ENCODE measurements around the gene SYT1. TPM values are rescaled to one million over a fixed set of nuclear protein-coding genes. Genes with fewer than 3 reads are reported as not detected.

The SYT1 gene
- total RNA-seq, 1 experiment from 2014 or later: 1.3 TPM

DNA sequence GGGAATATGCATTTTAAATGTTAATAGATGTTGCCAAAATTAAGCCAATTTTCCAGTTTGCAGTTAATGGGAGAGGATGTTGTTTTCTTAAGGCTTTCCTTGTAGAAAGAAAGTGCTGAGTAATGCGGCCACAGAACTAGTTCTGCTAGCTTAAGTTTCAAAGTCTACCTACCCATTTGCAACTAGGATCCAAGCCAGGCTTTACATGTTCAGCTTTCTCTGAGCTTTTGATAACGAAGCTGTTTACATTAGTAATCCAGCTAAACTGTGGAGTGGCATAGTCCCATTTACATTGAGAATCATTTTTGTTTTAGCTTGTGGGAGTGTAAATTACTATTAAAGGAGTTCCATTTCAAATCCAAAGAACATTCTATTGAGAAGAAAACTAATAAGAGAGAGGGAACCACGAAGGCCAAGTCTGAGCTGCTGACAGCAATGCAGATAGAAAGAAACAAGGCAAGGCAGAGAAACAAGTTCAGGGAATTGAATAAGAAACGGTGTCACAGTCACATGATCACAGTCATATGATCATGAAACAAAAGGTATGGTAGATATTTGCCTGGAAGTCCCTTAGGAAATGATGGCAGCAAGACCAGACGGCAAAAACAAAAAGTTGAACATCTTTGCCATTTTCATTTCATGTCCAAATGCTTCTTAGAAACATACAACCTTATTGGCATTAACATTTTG is 551.3 kb downstream of the SYT1 start:
- intact Hi-C loops (cut with micrococcal nuclease; ENCODE audit: unreplicated experiment): loop anchor here (2.0 kb wide), 1 partner anchor 271 kb away; no protein-coding TSS in a partner anchor
- H3K4me1 Mint-ChIP-seq (ENCODE audit: low read depth, unreplicated experiment): peaks cover 68% of the 10 kb centered on the region
- TF ChIP-seq, protein P1, sequence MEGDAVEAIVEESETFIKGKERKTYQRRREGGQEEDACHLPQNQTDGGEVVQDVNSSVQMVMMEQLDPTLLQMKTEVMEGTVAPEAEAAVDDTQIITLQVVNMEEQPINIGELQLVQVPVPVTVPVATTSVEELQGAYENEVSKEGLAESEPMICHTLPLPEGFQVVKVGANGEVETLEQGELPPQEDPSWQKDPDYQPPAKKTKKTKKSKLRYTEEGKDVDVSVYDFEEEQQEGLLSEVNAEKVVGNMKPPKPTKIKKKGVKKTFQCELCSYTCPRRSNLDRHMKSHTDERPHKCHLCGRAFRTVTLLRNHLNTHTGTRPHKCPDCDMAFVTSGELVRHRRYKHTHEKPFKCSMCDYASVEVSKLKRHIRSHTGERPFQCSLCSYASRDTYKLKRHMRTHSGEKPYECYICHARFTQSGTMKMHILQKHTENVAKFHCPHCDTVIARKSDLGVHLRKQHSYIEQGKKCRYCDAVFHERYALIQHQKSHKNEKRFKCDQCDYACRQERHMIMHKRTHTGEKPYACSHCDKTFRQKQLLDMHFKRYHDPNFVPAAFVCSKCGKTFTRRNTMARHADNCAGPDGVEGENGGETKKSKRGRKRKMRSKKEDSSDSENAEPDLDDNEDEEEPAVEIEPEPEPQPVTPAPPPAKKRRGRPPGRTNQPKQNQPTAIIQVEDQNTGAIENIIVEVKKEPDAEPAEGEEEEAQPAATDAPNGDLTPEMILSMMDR (IDR thresholded peaks at IDR 0.05; ENCODE audit: unreplicated experiment): no peak
- H3K27ac Mint-ChIP-seq (ENCODE audit: unreplicated experiment): peak overlapping the region; percentile 93
- H3K9me3 Mint-ChIP-seq (ENCODE audit: low read depth, unreplicated experiment): no peaks in the 10 kb centered on the region
- peak overlapping the region; percentile 55 for H3K4me3 Mint-ChIP-seq (ENCODE audit: low read depth, unreplicated experiment)
- CTCF ChIA-PET: interaction anchor here (1.0 to 1.9 kb wide), 3 partner anchors 115 to 321 kb away, joined by 3 to 6 read pairs (median 5); no protein-coding TSS in a partner anchor
- no TSS peak for BruUV-seq (replicated peaks)
- peak; percentile 48 for DNase-seq
- no peaks in the 10 kb centered on the region for H3K27me3 Mint-ChIP-seq (ENCODE audit: unreplicated experiment)
- peaks cover 12% of the 10 kb centered on the region for H3K36me3 Mint-ChIP-seq (ENCODE audit: insufficient read depth, unreplicated experiment)

DNA sequence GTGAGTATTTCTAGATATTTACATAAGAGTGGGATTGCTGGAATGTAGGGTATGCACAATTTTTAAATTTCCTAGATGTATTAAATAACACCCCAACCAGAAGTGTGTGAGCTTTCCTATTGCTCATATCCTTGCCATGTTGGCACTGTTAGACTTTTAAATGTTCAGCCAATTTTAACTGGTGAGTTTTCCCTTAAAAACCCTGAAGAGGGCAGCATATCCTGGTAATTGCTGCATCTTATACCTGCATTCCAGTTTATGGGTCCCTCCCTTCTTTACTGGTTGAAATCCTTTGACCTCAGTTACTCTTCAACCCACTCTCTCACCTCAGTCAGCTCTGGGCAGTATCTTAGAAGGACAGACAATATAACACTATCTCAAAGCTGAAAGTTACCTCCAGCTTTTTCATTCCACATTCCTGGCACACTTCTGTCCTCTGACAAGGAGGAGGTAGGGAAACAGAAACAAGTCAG is 555.6 kb downstream of the SYT1 start:
- Mint-ChIP-seq H3K27me3 (ENCODE audit: unreplicated experiment) (no peaks in the 10 kb centered on the region), H3K4me1 (ENCODE audit: low read depth, unreplicated experiment) (peaks cover 94% of the 10 kb centered on the region), H3K36me3 (ENCODE audit: insufficient read depth, unreplicated experiment) (peaks cover 22% of the 10 kb centered on the region), H3K27ac (ENCODE audit: unreplicated experiment) (peak overlapping the region; percentile 76), H3K4me3 (ENCODE audit: low read depth, unreplicated experiment) (no peak overlapping the region), H3K9me3 (ENCODE audit: low read depth, unreplicated experiment) (no peaks in the 10 kb centered on the region)
- intact Hi-C loops (cut with micrococcal nuclease; ENCODE audit: unreplicated experiment): loop anchor here (1.0 to 5.0 kb wide), 5 partner anchors 29 to 512 kb away; no protein-coding TSS in a partner anchor
- DNase-seq: peak; percentile 52
- no TSS peak for BruUV-seq (replicated peaks)
- TF ChIP-seq, protein P1 (IDR thresholded peaks at IDR 0.05; ENCODE audit: unreplicated experiment): peak; percentile 31
- CTCF ChIA-PET: interaction anchor here (0.6 to 1.6 kb wide), 11 partner anchors 12 to 318 kb away, joined by 3 to 19 read pairs (median 5); partner anchors contain the start of gene PAWR

DNA sequence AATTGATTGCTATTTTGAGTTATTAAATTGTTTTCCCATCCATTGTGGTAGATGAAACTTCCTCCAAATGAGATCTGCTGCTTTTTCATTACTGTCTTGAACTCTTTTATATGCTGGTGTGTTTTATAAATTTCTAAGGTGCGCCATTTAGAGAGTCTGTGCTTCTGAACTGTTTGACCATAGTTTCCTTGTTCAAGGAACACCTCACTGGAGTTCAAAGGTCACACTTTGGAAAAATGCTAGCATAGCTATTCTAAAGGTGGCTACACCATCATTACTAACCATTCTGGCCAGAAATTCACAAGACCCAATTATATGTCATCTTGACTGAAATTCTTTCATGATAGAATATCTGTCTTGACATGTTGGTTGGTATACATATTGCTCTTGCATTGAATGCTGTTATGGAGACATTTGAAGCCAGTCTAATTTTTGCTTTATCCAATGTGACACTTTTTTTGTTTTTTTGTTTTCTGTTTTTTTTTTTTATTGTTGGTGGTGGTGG is 556.7 kb downstream of the SYT1 start:
- H3K27ac Mint-ChIP-seq (ENCODE audit: unreplicated experiment): peak overlapping the region; percentile 76
- H3K27me3 Mint-ChIP-seq (ENCODE audit: unreplicated experiment): no peaks in the 10 kb centered on the region
- peaks cover 16% of the 10 kb centered on the region for H3K36me3 Mint-ChIP-seq (ENCODE audit: insufficient read depth, unreplicated experiment)
- H3K9me3 Mint-ChIP-seq (ENCODE audit: low read depth, unreplicated experiment): no peaks in the 10 kb centered on the region
- H3K4me1 Mint-ChIP-seq (ENCODE audit: low read depth, unreplicated experiment): peaks cover 94% of the 10 kb centered on the region
- no TSS peak for BruUV-seq (replicated peaks)
- intact Hi-C loops (cut with micrococcal nuclease; ENCODE audit: unreplicated experiment): loop anchor here (2.0 to 5.0 kb wide), 4 partner anchors 28 to 511 kb away; no protein-coding TSS in a partner anchor
- CTCF ChIA-PET: interaction anchor here (1.5 kb wide), 1 partner anchor 126 kb away, joined by 3 read pairs; no protein-coding TSS in a partner anchor
- DNase-seq: no peak
- TF ChIP-seq, protein P1 (IDR thresholded peaks at IDR 0.05; ENCODE audit: unreplicated experiment): no peak
- no peak overlapping the region for H3K4me3 Mint-ChIP-seq (ENCODE audit: low read depth, unreplicated experiment)

DNA sequence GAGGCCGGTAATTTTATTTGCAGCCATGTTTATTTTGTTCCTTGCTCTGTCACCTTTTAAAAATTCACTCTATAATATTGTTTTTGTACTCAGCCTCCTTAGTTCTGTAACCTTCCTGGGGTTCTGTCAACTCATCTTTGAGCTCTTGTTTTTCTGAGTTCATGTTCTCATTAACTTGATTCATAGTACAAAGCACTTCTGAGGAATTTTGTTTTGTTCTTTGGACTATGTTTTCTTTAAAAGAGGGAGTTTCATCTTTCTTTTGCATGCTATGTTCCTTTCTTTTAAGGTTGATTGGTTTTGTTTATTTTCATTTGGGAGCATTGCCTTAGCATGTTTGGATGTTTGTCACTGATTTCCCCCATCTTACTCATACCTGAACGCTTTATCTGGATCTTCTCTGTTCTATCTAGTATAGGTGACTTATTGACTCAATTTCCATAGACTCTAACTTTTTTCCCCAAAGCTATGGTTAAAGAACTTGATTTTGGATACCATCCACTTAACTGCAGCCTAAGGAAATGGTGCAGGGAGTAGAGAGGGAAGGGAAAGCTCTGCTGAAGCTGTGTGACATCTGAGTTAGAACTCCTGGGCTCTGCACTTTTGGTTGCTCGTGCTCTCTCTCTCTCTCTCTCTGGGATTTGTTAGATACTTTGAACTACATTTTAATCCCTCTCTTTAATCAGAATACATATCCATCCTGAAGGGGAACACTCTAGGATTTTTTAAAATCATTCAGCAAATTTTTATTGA is 557.7 kb downstream of the SYT1 start:
- intact Hi-C loops (cut with micrococcal nuclease; ENCODE audit: unreplicated experiment): loop anchor here (5.0 kb wide), 1 partner anchor 510 kb away; no protein-coding TSS in a partner anchor
- peak overlapping the region; percentile 76 for H3K27ac Mint-ChIP-seq (ENCODE audit: unreplicated experiment)
- H3K4me3 Mint-ChIP-seq (ENCODE audit: low read depth, unreplicated experiment): peak overlapping the region; percentile 4
- TF ChIP-seq, protein P1 (IDR thresholded peaks at IDR 0.05; ENCODE audit: unreplicated experiment): no peak
- no peaks in the 10 kb centered on the region for H3K9me3 Mint-ChIP-seq (ENCODE audit: low read depth, unreplicated experiment)
- peaks cover 16% of the 10 kb centered on the region for H3K36me3 Mint-ChIP-seq (ENCODE audit: insufficient read depth, unreplicated experiment)
- H3K27me3 Mint-ChIP-seq (ENCODE audit: unreplicated experiment): no peaks in the 10 kb centered on the region
- CTCF ChIA-PET: interaction anchor here (0.7 to 1.5 kb wide), 4 partner anchors 17 to 377 kb away, joined by 3 read pairs; no protein-coding TSS in a partner anchor
- no TSS peak for BruUV-seq (replicated peaks)
- H3K4me1 Mint-ChIP-seq (ENCODE audit: low read depth, unreplicated experiment): peaks cover 97% of the 10 kb centered on the region
- no peak for DNase-seq

Data from Calu3 (cell line).